ENCODE results near the gene YTHDF2. TPM values are rescaled to one million over a fixed set of nuclear protein-coding genes. Genes with fewer than 3 reads are reported as not detected.

Gene YTHDF2
- total and polyA plus RNA-seq, 9 of the 15 experiments (the other 6 are each of a cell fraction or from before 2014, with no cell fraction given) = 41.0 to 111 (median 83.3) TPM

DNA sequence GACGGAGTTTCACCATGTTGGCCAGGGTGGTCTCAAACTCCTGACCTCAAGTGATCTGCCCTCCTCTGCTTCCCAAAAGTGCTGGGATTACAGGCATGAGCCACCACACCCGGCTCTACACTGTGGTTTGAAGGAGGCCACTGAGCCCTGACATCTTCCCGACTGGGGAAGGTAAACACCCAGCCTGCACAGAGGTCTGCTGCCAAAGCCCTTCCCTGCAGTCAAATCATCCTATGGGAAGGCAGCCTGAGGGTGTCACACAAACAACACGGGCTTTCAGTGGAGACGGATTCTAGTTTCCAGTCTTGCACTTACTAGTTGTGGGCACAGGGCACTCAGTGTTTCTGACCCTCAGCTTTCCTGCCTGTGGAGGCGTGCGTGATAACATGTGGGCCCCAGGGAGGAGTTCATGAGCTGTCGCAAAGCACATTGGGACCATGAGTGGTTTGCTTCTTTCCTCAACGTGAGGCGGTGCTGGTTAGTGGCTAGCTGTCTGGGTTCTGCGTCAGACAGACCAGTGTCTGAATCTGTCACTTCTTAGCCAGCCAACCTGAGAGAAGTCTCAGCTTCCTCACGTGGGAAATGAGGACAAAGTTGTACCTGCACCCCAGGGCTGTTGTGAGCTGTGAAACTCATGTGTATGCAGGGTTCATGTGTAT lies 53.8 kb downstream of the YTHDF2 start (continued):
- TF ChIP-seq ZNF639 (CRISPR knock-in tag; conservative IDR thresholded peaks at IDR 0.05 in 1 of 2, IDR thresholded peaks at IDR 0.05 in 1 of 2) (no peak), MAZ (CRISPR knock-in tag; conservative IDR thresholded peaks at IDR 0.05 in 1 of 2, IDR thresholded peaks at IDR 0.05 in 1 of 2) (0 out of 4 replicates have a peak, but pooled peaks of 1 of the 2 experiments have one; percentile 27), ZHX1 (conservative IDR thresholded peaks at IDR 0.05; ENCODE audit: low read length) (no peak), CCNT2 (IDR thresholded peaks at IDR 0.05; ENCODE audit: borderline replicate concordance, extremely low read depth, insufficient read length, low read depth, low read length) (no peak), KDM5B (IDR thresholded peaks at IDR 0.05; ENCODE audit: insufficient replicate concordance, low read depth, low read length) (no peak), ZBTB9 (CRISPR knock-in tag; IDR thresholded peaks at IDR 0.05) (no peak), ZNF444 (CRISPR knock-in tag; IDR thresholded peaks at IDR 0.05) (no peak), JUND (IDR thresholded peaks at IDR 0.05; ENCODE audit: borderline replicate concordance, low read depth, low read length) (no peak), JUND (tag; IDR thresholded peaks at IDR 0.05; ENCODE audit: borderline replicate concordance, low read depth, low read length) (peak; percentile 14; the same call in 1 of the 3 replicates), DACH1 (IDR thresholded peaks at IDR 0.05; ENCODE audit: partially characterized antibody) (no peak), KHSRP (IDR thresholded peaks at IDR 0.05) (no peak), BRCA1 (IDR thresholded peaks at IDR 0.05) (no peak), BRCA1 (CRISPR knock-in tag; IDR thresholded peaks at IDR 0.05) (no peak), PCBP2 (IDR thresholded peaks at IDR 0.05; ENCODE audit: low read depth, low read length, poor library complexity, severe bottlenecking) (no peak), L3MBTL2 (IDR thresholded peaks at IDR 0.05) (peak; percentile 75; the same call in 1 of the 2 replicates), GMEB1 (CRISPR knock-in tag; IDR thresholded peaks at IDR 0.05) (no peak)
- TF ChIP-seq, protein P1, sequence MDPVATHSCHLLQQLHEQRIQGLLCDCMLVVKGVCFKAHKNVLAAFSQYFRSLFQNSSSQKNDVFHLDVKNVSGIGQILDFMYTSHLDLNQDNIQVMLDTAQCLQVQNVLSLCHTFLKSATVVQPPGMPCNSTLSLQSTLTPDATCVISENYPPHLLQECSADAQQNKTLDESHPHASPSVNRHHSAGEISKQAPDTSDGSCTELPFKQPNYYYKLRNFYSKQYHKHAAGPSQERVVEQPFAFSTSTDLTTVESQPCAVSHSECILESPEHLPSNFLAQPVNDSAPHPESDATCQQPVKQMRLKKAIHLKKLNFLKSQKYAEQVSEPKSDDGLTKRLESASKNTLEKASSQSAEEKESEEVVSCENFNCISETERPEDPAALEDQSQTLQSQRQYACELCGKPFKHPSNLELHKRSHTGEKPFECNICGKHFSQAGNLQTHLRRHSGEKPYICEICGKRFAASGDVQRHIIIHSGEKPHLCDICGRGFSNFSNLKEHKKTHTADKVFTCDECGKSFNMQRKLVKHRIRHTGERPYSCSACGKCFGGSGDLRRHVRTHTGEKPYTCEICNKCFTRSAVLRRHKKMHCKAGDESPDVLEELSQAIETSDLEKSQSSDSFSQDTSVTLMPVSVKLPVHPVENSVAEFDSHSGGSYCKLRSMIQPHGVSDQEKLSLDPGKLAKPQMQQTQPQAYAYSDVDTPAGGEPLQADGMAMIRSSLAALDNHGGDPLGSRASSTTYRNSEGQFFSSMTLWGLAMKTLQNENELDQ (CRISPR knock-in tag; IDR thresholded peaks at IDR 0.05; ENCODE audit: borderline replicate concordance) = no peak
